Right ventricle myocardium inferior (tissue), 1 donor: ENCODE measurements around the gene KRTAP9-9. TPM values are rescaled to one million over a fixed set of nuclear protein-coding genes. Genes with fewer than 3 reads are reported as not detected.

Source experiments
- ATAC-seq: fragments of 200-7000 bp; cut with Tn5 transposase; one replicate; pipeline ENCODE4 v1.9.1; 2020; ENCODE audit warnings: mild to moderate bottlenecking, moderate library complexity
- DNase-seq: peaks from one replicate; pipeline ENCODE4 v3.0.0; 2021; ENCODE audit errors: missing footprints
- intact Hi-C: fragments of 100-400 bp; cut with DNase I; formaldehyde crosslinking; loops from one replicate; pipeline ENCODE4 v1.11.0; 2022
- total RNA-seq: library from RNA; stranded (reverse); fragmentation: NEBNext Ultra II Directional; extraction: Animal tissue kit (Norgen Biotek cat#: 25700); gene quantifications from one replicate; pipeline ENCODE4 v1.2.1, GENCODE V29; 2021
- donor health status: DM: no; HTN: yes; CAD: no; lungs with severe emphysema.

The KRTAP9-9 gene
- total RNA-seq, 1 donor from 2014 or later = not detected

DNA sequence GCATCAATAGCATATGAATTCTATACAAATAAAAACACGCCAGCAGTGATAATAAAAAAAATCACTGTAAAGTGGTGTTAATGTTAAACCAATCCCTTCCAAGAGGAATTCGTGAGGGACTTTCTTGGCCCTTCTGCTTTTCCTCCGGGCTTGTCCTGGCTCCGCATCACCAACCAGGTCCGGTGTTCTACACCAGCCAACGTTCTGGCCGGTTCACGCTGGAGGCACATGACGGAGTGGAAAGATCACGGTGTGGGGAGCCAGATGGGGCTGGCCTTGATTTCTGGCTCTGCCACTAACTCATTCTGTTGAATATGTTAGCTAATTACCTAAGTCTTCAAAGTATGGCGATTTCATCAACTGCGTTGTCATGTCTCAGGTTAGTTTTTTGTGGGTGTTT lies 48.9 kb downstream of the KRTAP9-9 start:
- ATAC-seq (no peak), DNase-seq (no peak)
- intact Hi-C loops = loop anchor here (10.0 kb wide), 1 partner anchor 161 kb away; the partner anchor contains the start of gene KRT32

Other genes with a start within 250 kb of the KRTAP9-9 start
- not detected for gene KRTAP3-1, start 246.3 kb upstream of the KRTAP9-9 start, total RNA-seq
- not detected for gene KRTAP1-5, start 228.2 kb upstream of the KRTAP9-9 start, total RNA-seq
- not detected for gene KRTAP1-4, start 225.2 kb upstream of the KRTAP9-9 start, total RNA-seq
- gene KRTAP1-3, start 220.5 kb upstream of the KRTAP9-9 start, total RNA-seq = not detected
- gene KRTAP1-1, start 213.9 kb upstream of the KRTAP9-9 start, total RNA-seq = not detected
- gene KRTAP2-1, start 208.1 kb upstream of the KRTAP9-9 start, total RNA-seq = not detected
- gene KRTAP2-2, start 200.2 kb upstream of the KRTAP9-9 start, total RNA-seq = not detected
- not detected for gene KRTAP2-3, start 195.3 kb upstream of the KRTAP9-9 start, total RNA-seq
- not detected for gene KRTAP2-4, start 189.5 kb upstream of the KRTAP9-9 start, total RNA-seq
- not detected for gene KRTAP4-7, start 171.2 kb upstream of the KRTAP9-9 start, total RNA-seq
- gene KRTAP4-8, start 157.2 kb upstream of the KRTAP9-9 start, total RNA-seq = not detected
- gene KRTAP4-16, start 153.2 kb upstream of the KRTAP9-9 start, total RNA-seq = not detected
- not detected for gene KRTAP4-9, start 150.0 kb upstream of the KRTAP9-9 start, total RNA-seq
- gene KRTAP4-11, start 137.0 kb upstream of the KRTAP9-9 start, total RNA-seq = not detected
- not detected for gene KRTAP4-12, start 131.2 kb upstream of the KRTAP9-9 start, total RNA-seq
- gene KRTAP4-6, start 114.8 kb upstream of the KRTAP9-9 start, total RNA-seq = not detected
- not detected for gene KRTAP4-5, start 105.6 kb upstream of the KRTAP9-9 start, total RNA-seq
- not detected for gene KRTAP4-4, start 94.6 kb upstream of the KRTAP9-9 start, total RNA-seq
- gene KRTAP4-3, start 87.2 kb upstream of the KRTAP9-9 start, total RNA-seq = not detected
- gene KRTAP4-2, start 77.2 kb upstream of the KRTAP9-9 start, total RNA-seq = not detected
- gene KRTAP4-1, start 70.5 kb upstream of the KRTAP9-9 start, total RNA-seq = not detected
- not detected for gene KRTAP9-1, start 65.5 kb upstream of the KRTAP9-9 start, total RNA-seq
- gene KRTAP9-2, start 28.7 kb upstream of the KRTAP9-9 start, total RNA-seq = not detected
- gene KRTAP9-3, start 22.9 kb upstream of the KRTAP9-9 start, total RNA-seq = not detected
- gene KRTAP9-8, start 17.4 kb upstream of the KRTAP9-9 start, total RNA-seq = not detected
- gene KRTAP9-4, start 5.7 kb upstream of the KRTAP9-9 start, total RNA-seq = not detected
- not detected for gene KRTAP9-6, start 10.0 kb downstream of the KRTAP9-9 start, total RNA-seq
- gene KRTAP9-7, start 20.3 kb downstream of the KRTAP9-9 start, total RNA-seq = not detected
- not detected for gene KRTAP29-1, start 47.5 kb downstream of the KRTAP9-9 start, total RNA-seq
- not detected for gene KRTAP16-1, start 53.9 kb downstream of the KRTAP9-9 start, total RNA-seq
- not detected for gene KRTAP17-1, start 60.3 kb downstream of the KRTAP9-9 start, total RNA-seq
- gene KRT33A, start 95.4 kb downstream of the KRTAP9-9 start, total RNA-seq = not detected
- not detected for gene KRT33B, start 114.4 kb downstream of the KRTAP9-9 start, total RNA-seq
- gene KRT34, start 126.9 kb downstream of the KRTAP9-9 start, total RNA-seq = not detected
- not detected for gene KRT31, start 142.2 kb downstream of the KRTAP9-9 start, total RNA-seq
- gene KRT37, start 169.2 kb downstream of the KRTAP9-9 start, total RNA-seq = not detected
- gene KRT38, start 185.6 kb downstream of the KRTAP9-9 start, total RNA-seq = not detected
- not detected for gene KRT32, start 212.0 kb downstream of the KRTAP9-9 start, total RNA-seq
- not detected for gene KRT35, start 225.8 kb downstream of the KRTAP9-9 start, total RNA-seq
- not detected for gene KRT36, start 234.5 kb downstream of the KRTAP9-9 start, total RNA-seq